Esophagus muscularis mucosa (tissue), 4 donors: ENCODE results near the gene KLHL6. TPM values are rescaled to one million over a fixed set of nuclear protein-coding genes. Genes with fewer than 3 reads are reported as not detected.
A peak's percentile ranks its signal among the peaks of the same experiment; 100 is the strongest.

ENCODE experiments used
- DNase-seq: peaks from one replicate; pipeline ENCODE4 v3.0.0-alpha.2; 2017; ENCODE audit errors: extremely low spot score
- H3K27ac ChIP-seq, 4 donors: fragments of 200-600 bp; sonication (generic); replicated peaks in 1 of 4; 1 replicate in 3 of 4; 2 replicates in 1 of 4; pipeline ENCODE4 v1.5.1; 2016 to 2019; ENCODE audit warnings: mild to moderate bottlenecking in 1 of 4
- H3K27me3 ChIP-seq, 4 donors: fragments of 200-600 bp; sonication (generic); one replicate each; pipeline versions ENCODE4 v1.5.1 to v1.6.0; 2016 to 2019
- H3K36me3 ChIP-seq, 4 donors: fragments of 200-600 bp; sonication (generic); one replicate each; pipeline ENCODE4 v1.5.1; 2016 to 2019
- H3K4me1 ChIP-seq, 4 donors: fragments of 200-600 bp; sonication (generic); one replicate each; pipeline ENCODE4 v1.5.1; 2016 to 2019
- H3K4me3 ChIP-seq, 4 donors: fragments of 200-600 bp; sonication (generic); 1 replicate in 2 of 4; 2 replicates in 2 of 4; pipeline ENCODE4 v1.5.1; 2016 to 2019; ENCODE audit warnings: mild to moderate bottlenecking in 4 of 4, moderate library complexity in 1 of 4
- H3K9me3 ChIP-seq, 4 donors: fragments of 200-600 bp; sonication (generic); 1 replicate in 3 of 4; 2 replicates in 1 of 4; pipeline ENCODE4 v1.5.1; 2016 to 2019
- EP300 ChIP-seq: sonication (generic); formaldehyde crosslinking; IDR thresholded peaks from one replicate; pipeline ENCODE4 v1.6.1; 2017; ENCODE audit warnings: antibody characterized with exemption
- POLR2A ChIP-seq: fragments of 450-650 bp; IDR thresholded peaks from one replicate; pipeline ENCODE4 v1.6.1; 2017; ENCODE audit warnings: antibody characterized with exemption, moderate library complexity, mild to moderate bottlenecking, low read depth
- POLR2AphosphoS5 ChIP-seq, 2 donors: sonication (generic); formaldehyde crosslinking; IDR thresholded peaks; one replicate each; pipeline ENCODE4 v1.6.1; 2017; ENCODE audit warnings: antibody characterized with exemption in 2 of 2
- WGBS: methylation state at CpG from one replicate; pipeline ENCODE4 v1.1.5; 2018; 5-methylcytosine and 5-hydroxymethylcytosine counted together
- intact Hi-C: fragments of 100-400 bp; cut with DNase I; formaldehyde crosslinking; loops from one replicate; pipeline ENCODE4 v1.15.1; 2023
- total RNA-seq, 4 donors: library from RNA; depleted of rRNA; stranded (reverse); fragments of >200 nt; gene quantifications; one replicate each; pipeline versions ENCODE4 v1.1.0 to v1.2.1, GENCODE V29; 2016
- TF ChIP-seq, protein P1 (sequence below), 3 experiments: fragments of 200-600 bp in 2 of 3; fragments of 450-650 bp in 1 of 3; sonication (generic) in 2 of 3; IDR thresholded peaks; one replicate each; pipeline ENCODE4 v1.5.1; 2017 to 2019; ENCODE audit warnings: antibody characterized with exemption in 3 of 3, mild to moderate bottlenecking in 2 of 3, moderate library complexity in 1 of 3

The KLHL6 gene
- total RNA-seq, 4 donors from 2014 or later: 0.71 to 4.1 (median 1.3) TPM

DNA sequence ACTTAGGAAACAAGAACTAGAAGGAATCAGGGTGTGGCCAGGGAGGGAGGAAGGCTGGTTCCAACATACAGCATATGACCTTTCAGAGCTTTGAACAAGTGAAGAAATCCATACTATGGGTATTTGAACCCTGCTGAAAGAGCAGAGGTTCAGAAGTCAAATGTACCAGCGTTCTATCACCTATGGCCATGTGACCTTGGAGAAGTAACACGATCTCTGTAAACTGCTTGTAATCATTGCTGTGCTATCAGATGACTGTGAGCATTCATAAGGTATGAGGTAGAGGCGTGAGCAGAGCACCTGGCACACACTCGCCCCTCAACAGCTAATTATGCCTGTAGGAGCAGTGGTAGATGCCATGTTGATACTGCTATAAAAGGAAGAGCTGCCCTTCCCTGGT lies 55.2 kb downstream of the KLHL6 start:
- Histone ChIP-seq H3K36me3 (no peaks in the 10 kb centered on the region), H3K4me1 (no peaks in the 10 kb centered on the region), H3K9me3 (peaks cover 0 to 8% (median 2%) of the 10 kb centered on the region in 4 donors), H3K4me3 (no peak overlapping the region), H3K27me3 (no peaks in the 10 kb centered on the region), H3K27ac (no peak overlapping the region)
- 90% methylated on average over 4 of the region's 4 CpGs for WGBS
- TF ChIP-seq, protein P1, sequence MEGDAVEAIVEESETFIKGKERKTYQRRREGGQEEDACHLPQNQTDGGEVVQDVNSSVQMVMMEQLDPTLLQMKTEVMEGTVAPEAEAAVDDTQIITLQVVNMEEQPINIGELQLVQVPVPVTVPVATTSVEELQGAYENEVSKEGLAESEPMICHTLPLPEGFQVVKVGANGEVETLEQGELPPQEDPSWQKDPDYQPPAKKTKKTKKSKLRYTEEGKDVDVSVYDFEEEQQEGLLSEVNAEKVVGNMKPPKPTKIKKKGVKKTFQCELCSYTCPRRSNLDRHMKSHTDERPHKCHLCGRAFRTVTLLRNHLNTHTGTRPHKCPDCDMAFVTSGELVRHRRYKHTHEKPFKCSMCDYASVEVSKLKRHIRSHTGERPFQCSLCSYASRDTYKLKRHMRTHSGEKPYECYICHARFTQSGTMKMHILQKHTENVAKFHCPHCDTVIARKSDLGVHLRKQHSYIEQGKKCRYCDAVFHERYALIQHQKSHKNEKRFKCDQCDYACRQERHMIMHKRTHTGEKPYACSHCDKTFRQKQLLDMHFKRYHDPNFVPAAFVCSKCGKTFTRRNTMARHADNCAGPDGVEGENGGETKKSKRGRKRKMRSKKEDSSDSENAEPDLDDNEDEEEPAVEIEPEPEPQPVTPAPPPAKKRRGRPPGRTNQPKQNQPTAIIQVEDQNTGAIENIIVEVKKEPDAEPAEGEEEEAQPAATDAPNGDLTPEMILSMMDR (IDR thresholded peaks at IDR 0.05): no peak
- TF ChIP-seq EP300 (no peak), POLR2A (no peak), POLR2AphosphoS5 (IDR thresholded peaks at IDR 0.05) (no peak)
- intact Hi-C loops: no loop called here
- DNase-seq: no peak

DNA sequence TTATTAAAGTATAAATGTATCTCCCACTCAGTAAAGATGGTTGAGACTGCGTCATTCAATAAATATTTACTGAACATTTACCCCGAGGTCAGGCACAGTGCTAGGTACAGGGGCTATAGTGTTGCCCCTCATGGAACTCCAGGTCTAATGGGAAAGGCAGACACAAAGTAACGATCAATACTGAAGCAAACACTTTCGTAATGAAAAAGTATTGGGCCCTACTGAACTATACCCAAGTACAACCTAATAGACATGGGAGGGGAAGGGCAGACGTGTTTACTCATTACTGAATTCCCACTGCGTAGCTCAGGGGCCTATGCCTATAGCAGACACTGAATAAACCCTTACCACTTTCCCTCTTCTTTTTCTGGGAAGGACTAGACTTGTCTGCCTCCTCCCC lies 56.9 kb downstream of the KLHL6 start:
- intact Hi-C loops: no loop called here
- TF ChIP-seq EP300 (no peak), POLR2A (no peak), POLR2AphosphoS5 (IDR thresholded peaks at IDR 0.05) (no peak)
- TF ChIP-seq, protein P1 (IDR thresholded peaks at IDR 0.05): no peak
- DNase-seq: no peak
- H3K4me3 ChIP-seq: no peak overlapping the region
- no peaks in the 10 kb centered on the region for H3K9me3 ChIP-seq
- no peak overlapping the region for H3K27ac ChIP-seq
- WGBS: 89% methylated on average over 6 of the region's 6 CpGs
- no peaks in the 10 kb centered on the region for H3K27me3 ChIP-seq
- H3K36me3 ChIP-seq: no peaks in the 10 kb centered on the region
- H3K4me1 ChIP-seq: no peaks in the 10 kb centered on the region

DNA sequence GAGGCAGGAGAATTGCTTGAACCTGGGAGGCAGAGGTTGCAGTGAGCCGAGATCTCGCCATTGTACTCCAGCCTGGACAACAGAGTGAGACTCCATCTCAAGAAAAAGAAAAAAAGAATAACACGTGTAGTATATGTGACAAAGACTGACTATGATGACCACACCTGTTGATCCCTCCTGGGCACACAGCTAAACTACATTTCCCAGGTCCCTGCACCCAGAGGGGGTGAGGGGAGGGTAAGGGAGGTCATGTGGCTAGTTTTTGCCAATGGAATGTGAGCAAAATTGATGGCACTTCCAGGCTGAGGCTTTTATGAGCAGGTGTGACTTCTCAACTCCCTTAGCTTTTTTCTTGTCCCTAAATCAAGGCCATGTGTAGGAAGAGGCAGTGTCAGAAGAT lies 58.2 kb downstream of the KLHL6 start:
- H3K27me3 ChIP-seq: no peaks in the 10 kb centered on the region
- no peak for DNase-seq
- TF ChIP-seq, protein P1 (IDR thresholded peaks at IDR 0.05): no peak
- TF ChIP-seq POLR2AphosphoS5 (IDR thresholded peaks at IDR 0.05): no peak
- TF ChIP-seq POLR2A: no peak
- TF ChIP-seq EP300: no peak
- WGBS: 90% methylated on average over 3 of the region's 3 CpGs
- H3K4me3 ChIP-seq: no peak overlapping the region
- no peaks in the 10 kb centered on the region for H3K36me3 ChIP-seq
- no peaks in the 10 kb centered on the region for H3K9me3 ChIP-seq
- H3K27ac ChIP-seq: no peak overlapping the region
- no peaks in the 10 kb centered on the region for H3K4me1 ChIP-seq
- intact Hi-C loops: no loop called here

DNA sequence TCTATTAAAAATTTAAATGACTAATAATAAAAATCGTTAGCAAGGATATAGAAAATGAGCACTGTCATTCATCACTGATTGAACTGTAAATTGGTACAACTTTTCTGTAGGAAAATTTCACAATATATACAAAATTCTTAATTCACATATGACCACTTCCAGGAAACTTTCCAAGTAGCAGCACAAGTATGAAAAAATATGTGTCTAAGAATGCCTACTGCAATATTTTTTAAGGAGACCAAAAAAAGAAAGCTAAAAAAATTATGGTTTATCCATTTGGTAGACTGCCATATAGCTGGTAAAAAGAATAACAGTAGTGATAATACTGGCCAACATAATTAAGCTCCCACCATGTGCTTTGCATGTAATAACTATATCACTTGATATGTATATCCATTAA lies 59.2 kb downstream of the KLHL6 start:
- H3K27me3 ChIP-seq: no peaks in the 10 kb centered on the region
- H3K36me3 ChIP-seq: no peaks in the 10 kb centered on the region
- intact Hi-C loops: no loop called here
- no peaks in the 10 kb centered on the region for H3K9me3 ChIP-seq
- no peaks in the 10 kb centered on the region for H3K4me1 ChIP-seq
- TF ChIP-seq, protein P1 (IDR thresholded peaks at IDR 0.05): no peak
- no peak for TF ChIP-seq POLR2A
- H3K27ac ChIP-seq: no peak overlapping the region
- no peak overlapping the region for H3K4me3 ChIP-seq
- WGBS: 97% methylated on average over 1 of the region's 1 CpG
- DNase-seq: no peak

GRCh38 chr3:183494341-183494740 lies 61.2 kb downstream of the KLHL6 start:
- Histone ChIP-seq H3K27me3 (no peaks in the 10 kb centered on the region), H3K27ac (no peak overlapping the region), H3K4me1 (peaks cover 0 to 3% (median 0%) of the 10 kb centered on the region in 4 donors), H3K36me3 (no peaks in the 10 kb centered on the region), H3K4me3 (no peak overlapping the region), H3K9me3 (no peaks in the 10 kb centered on the region)
- intact Hi-C loops: no loop called here
- peak; percentile 53 for DNase-seq
- 77% methylated on average over 2 of the region's 2 CpGs for WGBS
- no peak for TF ChIP-seq EP300
- no peak for TF ChIP-seq POLR2AphosphoS5 (IDR thresholded peaks at IDR 0.05)
- TF ChIP-seq, protein P1 (IDR thresholded peaks at IDR 0.05): no peak
- no peak for TF ChIP-seq POLR2A
